ENCODE measurements around the gene SAMD1. TPM values are rescaled to one million over a fixed set of nuclear protein-coding genes. Genes with fewer than 3 reads are reported as not detected.

SAMD1 gene
- total and polyA plus RNA-seq, 2 experiments from 2014 or later = 32.2 to 69.0 TPM

DNA sequence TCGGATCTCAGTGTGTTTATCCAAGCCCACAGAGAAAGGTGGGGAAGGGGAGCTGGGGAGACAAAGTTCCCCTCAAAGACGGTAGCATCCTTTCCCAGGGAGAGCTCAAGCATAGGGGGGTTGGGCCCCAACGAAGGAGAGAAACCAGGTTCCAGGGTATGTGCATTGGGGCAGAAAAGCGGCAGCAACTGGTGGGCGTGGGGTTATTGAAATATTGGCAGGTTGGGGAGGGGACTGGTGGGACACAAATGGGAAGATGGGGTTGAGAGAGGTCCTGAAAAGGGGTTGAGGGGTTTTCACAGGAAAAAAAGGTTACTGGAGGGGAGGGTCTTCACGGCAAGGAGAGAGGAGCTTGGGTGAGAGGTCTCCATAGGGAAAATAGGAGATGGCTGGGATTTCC, 44.8 kb upstream of the SAMD1 start (continued):
- TF ChIP-seq, protein P1, sequence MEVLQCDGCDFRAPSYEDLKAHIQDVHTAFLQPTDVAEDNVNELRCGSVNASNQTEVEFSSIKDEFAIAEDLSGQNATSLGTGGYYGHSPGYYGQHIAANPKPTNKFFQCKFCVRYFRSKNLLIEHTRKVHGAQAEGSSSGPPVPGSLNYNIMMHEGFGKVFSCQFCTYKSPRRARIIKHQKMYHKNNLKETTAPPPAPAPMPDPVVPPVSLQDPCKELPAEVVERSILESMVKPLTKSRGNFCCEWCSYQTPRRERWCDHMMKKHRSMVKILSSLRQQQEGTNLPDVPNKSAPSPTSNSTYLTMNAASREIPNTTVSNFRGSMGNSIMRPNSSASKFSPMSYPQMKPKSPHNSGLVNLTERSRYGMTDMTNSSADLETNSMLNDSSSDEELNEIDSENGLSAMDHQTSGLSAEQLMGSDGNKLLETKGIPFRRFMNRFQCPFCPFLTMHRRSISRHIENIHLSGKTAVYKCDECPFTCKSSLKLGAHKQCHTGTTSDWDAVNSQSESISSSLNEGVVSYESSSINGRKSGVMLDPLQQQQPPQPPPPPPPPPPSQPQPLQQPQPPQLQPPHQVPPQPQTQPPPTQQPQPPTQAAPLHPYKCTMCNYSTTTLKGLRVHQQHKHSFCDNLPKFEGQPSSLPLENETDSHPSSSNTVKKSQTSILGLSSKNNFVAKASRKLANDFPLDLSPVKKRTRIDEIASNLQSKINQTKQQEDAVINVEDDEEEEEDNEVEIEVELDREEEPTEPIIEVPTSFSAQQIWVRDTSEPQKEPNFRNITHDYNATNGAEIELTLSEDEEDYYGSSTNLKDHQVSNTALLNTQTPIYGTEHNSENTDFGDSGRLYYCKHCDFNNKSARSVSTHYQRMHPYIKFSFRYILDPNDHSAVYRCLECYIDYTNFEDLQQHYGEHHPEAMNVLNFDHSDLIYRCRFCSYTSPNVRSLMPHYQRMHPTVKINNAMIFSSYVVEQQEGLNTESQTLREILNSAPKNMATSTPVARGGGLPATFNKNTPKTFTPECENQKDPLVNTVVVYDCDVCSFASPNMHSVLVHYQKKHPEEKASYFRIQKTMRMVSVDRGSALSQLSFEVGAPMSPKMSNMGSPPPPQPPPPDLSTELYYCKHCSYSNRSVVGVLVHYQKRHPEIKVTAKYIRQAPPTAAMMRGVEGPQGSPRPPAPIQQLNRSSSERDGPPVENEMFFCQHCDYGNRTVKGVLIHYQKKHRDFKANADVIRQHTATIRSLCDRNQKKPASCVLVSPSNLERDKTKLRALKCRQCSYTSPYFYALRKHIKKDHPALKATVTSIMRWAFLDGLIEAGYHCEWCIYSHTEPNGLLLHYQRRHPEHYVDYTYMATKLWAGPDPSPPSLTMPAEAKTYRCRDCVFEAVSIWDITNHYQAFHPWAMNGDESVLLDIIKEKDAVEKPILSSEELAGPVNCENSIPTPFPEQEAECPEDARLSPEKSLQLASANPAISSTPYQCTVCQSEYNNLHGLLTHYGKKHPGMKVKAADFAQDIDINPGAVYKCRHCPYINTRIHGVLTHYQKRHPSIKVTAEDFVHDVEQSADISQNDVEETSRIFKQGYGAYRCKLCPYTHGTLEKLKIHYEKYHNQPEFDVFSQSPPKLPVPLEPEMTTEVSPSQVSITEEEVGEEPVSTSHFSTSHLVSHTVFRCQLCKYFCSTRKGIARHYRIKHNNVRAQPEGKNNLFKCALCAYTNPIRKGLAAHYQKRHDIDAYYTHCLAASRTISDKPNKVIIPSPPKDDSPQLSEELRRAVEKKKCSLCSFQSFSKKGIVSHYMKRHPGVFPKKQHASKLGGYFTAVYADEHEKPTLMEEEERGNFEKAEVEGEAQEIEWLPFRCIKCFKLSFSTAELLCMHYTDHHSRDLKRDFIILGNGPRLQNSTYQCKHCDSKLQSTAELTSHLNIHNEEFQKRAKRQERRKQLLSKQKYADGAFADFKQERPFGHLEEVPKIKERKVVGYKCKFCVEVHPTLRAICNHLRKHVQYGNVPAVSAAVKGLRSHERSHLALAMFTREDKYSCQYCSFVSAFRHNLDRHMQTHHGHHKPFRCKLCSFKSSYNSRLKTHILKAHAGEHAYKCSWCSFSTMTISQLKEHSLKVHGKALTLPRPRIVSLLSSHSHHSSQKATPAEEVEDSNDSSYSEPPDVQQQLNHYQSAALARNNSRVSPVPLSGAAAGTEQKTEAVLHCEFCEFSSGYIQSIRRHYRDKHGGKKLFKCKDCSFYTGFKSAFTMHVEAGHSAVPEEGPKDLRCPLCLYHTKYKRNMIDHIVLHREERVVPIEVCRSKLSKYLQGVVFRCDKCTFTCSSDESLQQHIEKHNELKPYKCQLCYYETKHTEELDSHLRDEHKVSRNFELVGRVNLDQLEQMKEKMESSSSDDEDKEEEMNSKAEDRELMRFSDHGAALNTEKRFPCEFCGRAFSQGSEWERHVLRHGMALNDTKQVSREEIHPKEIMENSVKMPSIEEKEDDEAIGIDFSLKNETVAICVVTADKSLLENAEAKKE (CRISPR knock-in tag; IDR thresholded peaks at IDR 0.05) = no peak
- TF ChIP-seq ZNF331 (CRISPR knock-in tag; IDR thresholded peaks at IDR 0.05; ENCODE audit: low read depth) (no peak), EZH2phosphoT487 (IDR thresholded peaks at IDR 0.05; ENCODE audit: unreplicated experiment) (no peak), JUNB (IDR thresholded peaks at IDR 0.05; ENCODE audit: unreplicated experiment) (no peak), ZNF114 (CRISPR knock-in tag; IDR thresholded peaks at IDR 0.05) (no peak), NANOG (IDR thresholded peaks at IDR 0.05; ENCODE audit: borderline replicate concordance) (no peak), CREB1 (CRISPR knock-in tag; IDR thresholded peaks at IDR 0.05; ENCODE audit: low read depth) (no peak), EZH2 (IDR thresholded peaks at IDR 0.05; ENCODE audit: low read depth, unreplicated experiment) (no peak)
- TF ChIP-seq, protein P2, sequence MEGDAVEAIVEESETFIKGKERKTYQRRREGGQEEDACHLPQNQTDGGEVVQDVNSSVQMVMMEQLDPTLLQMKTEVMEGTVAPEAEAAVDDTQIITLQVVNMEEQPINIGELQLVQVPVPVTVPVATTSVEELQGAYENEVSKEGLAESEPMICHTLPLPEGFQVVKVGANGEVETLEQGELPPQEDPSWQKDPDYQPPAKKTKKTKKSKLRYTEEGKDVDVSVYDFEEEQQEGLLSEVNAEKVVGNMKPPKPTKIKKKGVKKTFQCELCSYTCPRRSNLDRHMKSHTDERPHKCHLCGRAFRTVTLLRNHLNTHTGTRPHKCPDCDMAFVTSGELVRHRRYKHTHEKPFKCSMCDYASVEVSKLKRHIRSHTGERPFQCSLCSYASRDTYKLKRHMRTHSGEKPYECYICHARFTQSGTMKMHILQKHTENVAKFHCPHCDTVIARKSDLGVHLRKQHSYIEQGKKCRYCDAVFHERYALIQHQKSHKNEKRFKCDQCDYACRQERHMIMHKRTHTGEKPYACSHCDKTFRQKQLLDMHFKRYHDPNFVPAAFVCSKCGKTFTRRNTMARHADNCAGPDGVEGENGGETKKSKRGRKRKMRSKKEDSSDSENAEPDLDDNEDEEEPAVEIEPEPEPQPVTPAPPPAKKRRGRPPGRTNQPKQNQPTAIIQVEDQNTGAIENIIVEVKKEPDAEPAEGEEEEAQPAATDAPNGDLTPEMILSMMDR (conservative IDR thresholded peaks at IDR 0.05; ENCODE audit: low read depth in 2 of 2) = no peak
